CD14-positive monocyte (primary cell): Measurements from ENCODE around the gene TIRAP. TPM values are rescaled to one million over a fixed set of nuclear protein-coding genes. Genes with fewer than 3 reads are reported as not detected.

ENCODE experiments used
- DNase-seq, 3 donors: peaks; one replicate each; pipeline ENCODE4 v3.0.0-alpha.2; 2011 to 2022
- H2AFZ ChIP-seq: 2 replicates; pipeline ENCODE4 v1.6.0; 2012; ENCODE audit warnings: mild to moderate bottlenecking, low read depth, low read length, inconsistent platforms; ENCODE audit not compliant: insufficient read depth, poor library complexity, severe bottlenecking
- H3K27ac ChIP-seq, 2 donors: 1 replicate in 1 of 2; 2 replicates in 1 of 2; pipeline ENCODE4 v1.5.1; 2012 to 2013; ENCODE audit warnings: low read length in 2 of 2, control low read depth in 1 of 2, inconsistent platforms in 1 of 2, low read depth in 1 of 2, mild to moderate bottlenecking in 1 of 2
- H3K27me3 ChIP-seq, 2 donors: one replicate each; pipeline versions ENCODE4 v1.6.0 to v1.6.1; 2011 to 2013; ENCODE audit warnings: low read length in 2 of 2; ENCODE audit not compliant: control insufficient read depth in 2 of 2, insufficient read depth in 2 of 2
- H3K36me3 ChIP-seq, 2 donors: replicated peaks in 1 of 2; 1 replicate in 1 of 2; 2 replicates in 1 of 2; pipeline versions ENCODE4 v1.5.1 to v1.6.1; 2012 to 2013; ENCODE audit warnings: low read length in 2 of 2, control low read depth in 1 of 2, inconsistent platforms in 1 of 2, mild to moderate bottlenecking in 1 of 2; ENCODE audit not compliant: insufficient read depth in 2 of 2, control insufficient read depth in 1 of 2
- H3K4me1 ChIP-seq, 2 donors: 1 replicate in 1 of 2; 2 replicates in 1 of 2; pipeline versions ENCODE4 v1.5.1 to v1.6.1; 2012 to 2013; ENCODE audit warnings: low read length in 2 of 2, control low read depth in 1 of 2, inconsistent platforms in 1 of 2, mild to moderate bottlenecking in 1 of 2, moderate library complexity in 1 of 2; ENCODE audit not compliant: insufficient read depth in 2 of 2, control insufficient read depth in 1 of 2
- H3K4me2 ChIP-seq: replicated peaks from 2 replicates; pipeline ENCODE3; 2012; ENCODE audit warnings: low read length, moderate library complexity, mild to moderate bottlenecking; ENCODE audit not compliant: poor library complexity, severe bottlenecking; ENCODE audit errors: extremely low read depth
- H3K4me3 ChIP-seq, 3 experiments: fragments of 200-600 bp in 1 of 3; sonication (generic) in 1 of 3; replicated peaks in 1 of 3; 1 replicate in 2 of 3; 2 replicates in 1 of 3; pipeline ENCODE4 v1.5.1; 2011 to 2013; ENCODE audit warnings: low read length in 3 of 3, mild to moderate bottlenecking in 3 of 3, control low read depth in 2 of 3, low read depth in 2 of 3, inconsistent platforms in 1 of 3, moderate library complexity in 1 of 3
- H3K79me2 ChIP-seq: 2 replicates; pipeline ENCODE4 v1.6.0; 2012; ENCODE audit warnings: mild to moderate bottlenecking, control low read depth, inconsistent platforms, low read length, moderate library complexity; ENCODE audit not compliant: insufficient read depth
- H3K9ac ChIP-seq: 2 replicates; pipeline ENCODE4 v1.6.0; 2017; ENCODE audit warnings: low read length, mild to moderate bottlenecking; ENCODE audit not compliant: insufficient read depth, poor library complexity, severe bottlenecking
- H3K9me3 ChIP-seq, 2 donors: replicated peaks in 1 of 2; 1 replicate in 1 of 2; 2 replicates in 1 of 2; pipeline versions ENCODE4 v1.5.1 to v1.6.1; 2012 to 2013; ENCODE audit warnings: low read length in 2 of 2, control low read depth in 1 of 2; ENCODE audit not compliant: control insufficient read depth in 1 of 2, insufficient read depth in 1 of 2
- H4K20me1 ChIP-seq: 2 replicates; pipeline ENCODE4 v1.6.0; 2012; ENCODE audit warnings: mild to moderate bottlenecking, low read length, control low read depth, moderate library complexity; ENCODE audit not compliant: insufficient read depth
- H3K27ac Mint-ChIP-seq, 7 donors: one replicate each; pipeline ENCODE4 v1.8.0; 2020; ENCODE audit warnings: mild to moderate bottlenecking in 7 of 7, mixed read lengths in 7 of 7, moderate library complexity in 6 of 7, inconsistent platforms in 2 of 7
- H3K27me3 Mint-ChIP-seq, 3 donors: one replicate each; pipeline ENCODE4 v1.8.0; 2021 to 2022; ENCODE audit warnings: low read depth in 3 of 3, mild to moderate bottlenecking in 3 of 3, mixed read lengths in 3 of 3, moderate library complexity in 3 of 3, inconsistent platforms in 1 of 3
- H3K36me3 Mint-ChIP-seq, 2 donors: one replicate each; pipeline ENCODE4 v1.8.0; 2020; ENCODE audit warnings: mixed read lengths in 2 of 2, inconsistent platforms in 1 of 2, mild to moderate bottlenecking in 1 of 2
- H3K4me1 Mint-ChIP-seq: one replicate; pipeline ENCODE4 v1.8.0; 2020; ENCODE audit warnings: mild to moderate bottlenecking, mixed read lengths
- H3K4me3 Mint-ChIP-seq, 2 donors: one replicate each; pipeline ENCODE4 v1.8.0; 2020; ENCODE audit warnings: mild to moderate bottlenecking in 2 of 2, mixed read lengths in 2 of 2, moderate library complexity in 1 of 2
- H3K9me3 Mint-ChIP-seq, 7 donors: one replicate each; pipeline ENCODE4 v1.8.0; 2020 to 2022; ENCODE audit warnings: mixed read lengths in 7 of 7, mild to moderate bottlenecking in 6 of 7, moderate library complexity in 6 of 7, inconsistent platforms in 2 of 7
- CTCF ChIP-seq: fragments of 200-600 bp; IDR thresholded peaks from one replicate; pipeline ENCODE4 v1.8.0; 2022; ENCODE audit warnings: antibody characterized with exemption, mild to moderate bottlenecking
- WGBS: methylation state at CpG from one replicate; pipeline ENCODE4 v1.1.5; 2013; ENCODE audit warnings: missing lambda C conversion rate; ENCODE audit not compliant: insufficient coverage; 5-methylcytosine and 5-hydroxymethylcytosine counted together
- intact Hi-C, 2 donors: fragments of 100-400 bp; cut with micrococcal nuclease; formaldehyde crosslinking; loops; one replicate each; pipeline versions ENCODE4 v1.15.0 to v1.15.1; 2023
- polyA plus RNA-seq, 3 donors: library from polyadenylated mRNA; depleted of rRNA in 1 of 3; unstranded in 2 of 3; stranded (reverse) in 1 of 3; fragments of 300-500 nt in 2 of 3; fragments of >200 nt in 1 of 3; fragmentation: Illumina TruSeq in 2 of 3; gene quantifications; 1 replicate in 2 of 3; 2 replicates in 1 of 3; pipeline ENCODE4 v1.2.3, GENCODE V29; 2012 to 2021

TIRAP gene
- polyA plus RNA-seq, 3 donors = 7.0 to 13.8 (median 11.1) TPM

GRCh38 chr11:126257764-126258163, 25.1 kb upstream of the TIRAP start:
- H2AFZ ChIP-seq = no peak overlapping the region
- TF ChIP-seq CTCF = no peak
- H3K4me2 ChIP-seq = no peak overlapping the region
- Mint-ChIP-seq H3K27me3 (no peaks in the 10 kb centered on the region), H3K27ac (peak overlapping the region in 1 of 7 donors; percentile 55), H3K36me3 (peaks cover 66 to 67% of the 10 kb centered on the region in 2 donors), H3K4me1 (no peaks in the 10 kb centered on the region), H3K4me3 (no peak overlapping the region), H3K9me3 (no peaks in the 10 kb centered on the region)
- peaks cover 3% of the 10 kb centered on the region for H4K20me1 ChIP-seq
- H3K9ac ChIP-seq = no peak overlapping the region
- no peak for DNase-seq
- H3K27me3 ChIP-seq = no peaks in the 10 kb centered on the region
- no peaks in the 10 kb centered on the region for H3K9me3 ChIP-seq
- peaks cover 66 to 92% of the 10 kb centered on the region in 2 donors for H3K36me3 ChIP-seq
- intact Hi-C loops = no loop called here
- H3K4me3 ChIP-seq = no peak overlapping the region
- no CpG with 5 or more reads among the region's 2 CpGs for WGBS
- H3K4me1 ChIP-seq = no peaks in the 10 kb centered on the region
- H3K27ac ChIP-seq = no peak overlapping the region
- H3K79me2 ChIP-seq = no peaks in the 10 kb centered on the region

DNA sequence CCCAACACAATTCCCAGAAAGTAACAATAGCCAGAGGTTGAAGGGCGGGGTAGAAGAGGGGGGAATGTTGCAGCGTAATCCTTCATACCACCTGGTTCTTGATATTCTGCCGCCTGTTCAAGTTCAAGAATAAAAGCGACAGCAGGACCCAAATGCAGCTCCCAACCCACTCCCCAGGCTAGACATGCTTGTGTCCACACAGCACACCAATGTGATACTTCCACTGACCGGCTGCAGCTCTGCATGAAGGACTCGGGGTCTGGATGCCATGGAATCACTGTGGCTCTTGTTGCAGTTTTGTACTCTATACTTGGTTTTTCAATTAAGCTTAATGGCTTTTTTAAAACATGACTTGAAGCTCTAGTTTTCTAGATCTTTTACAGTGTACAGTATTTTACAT, 20.7 kb upstream of the TIRAP start:
- H3K36me3 Mint-ChIP-seq = peaks cover 74 to 81% of the 10 kb centered on the region in 2 donors
- Histone ChIP-seq H4K20me1 (peaks cover 19% of the 10 kb centered on the region), H3K4me3 (no peak overlapping the region), H3K4me1 (no peaks in the 10 kb centered on the region), H3K27ac (peak overlapping the region in 1 of 2 donors; percentile 9), H3K9me3 (no peaks in the 10 kb centered on the region), H3K9ac (no peak overlapping the region), H3K79me2 (peaks cover 17% of the 10 kb centered on the region), H3K36me3 (peaks cover 77 to 94% of the 10 kb centered on the region in 2 donors), H3K27me3 (no peaks in the 10 kb centered on the region), H2AFZ (no peak overlapping the region), H3K4me2 (no peak overlapping the region)
- H3K27ac Mint-ChIP-seq = no peak overlapping the region
- peaks cover 5% of the 10 kb centered on the region for H3K4me1 Mint-ChIP-seq
- peaks cover 0 to 1% (median 0%) of the 10 kb centered on the region in 3 donors for H3K27me3 Mint-ChIP-seq
- TF ChIP-seq CTCF = no peak
- WGBS = 94% methylated on average over 3 of the region's 6 CpGs
- H3K4me3 Mint-ChIP-seq = no peak overlapping the region
- DNase-seq = no peak
- H3K9me3 Mint-ChIP-seq = no peaks in the 10 kb centered on the region
- intact Hi-C loops = loop anchor here in 1 of 2 donors (5.0 kb wide), 1 partner anchor 40 kb away; no protein-coding TSS in a partner anchor
